ENCODE measurements around the gene OLIG2.

OLIG2 gene

DNA sequence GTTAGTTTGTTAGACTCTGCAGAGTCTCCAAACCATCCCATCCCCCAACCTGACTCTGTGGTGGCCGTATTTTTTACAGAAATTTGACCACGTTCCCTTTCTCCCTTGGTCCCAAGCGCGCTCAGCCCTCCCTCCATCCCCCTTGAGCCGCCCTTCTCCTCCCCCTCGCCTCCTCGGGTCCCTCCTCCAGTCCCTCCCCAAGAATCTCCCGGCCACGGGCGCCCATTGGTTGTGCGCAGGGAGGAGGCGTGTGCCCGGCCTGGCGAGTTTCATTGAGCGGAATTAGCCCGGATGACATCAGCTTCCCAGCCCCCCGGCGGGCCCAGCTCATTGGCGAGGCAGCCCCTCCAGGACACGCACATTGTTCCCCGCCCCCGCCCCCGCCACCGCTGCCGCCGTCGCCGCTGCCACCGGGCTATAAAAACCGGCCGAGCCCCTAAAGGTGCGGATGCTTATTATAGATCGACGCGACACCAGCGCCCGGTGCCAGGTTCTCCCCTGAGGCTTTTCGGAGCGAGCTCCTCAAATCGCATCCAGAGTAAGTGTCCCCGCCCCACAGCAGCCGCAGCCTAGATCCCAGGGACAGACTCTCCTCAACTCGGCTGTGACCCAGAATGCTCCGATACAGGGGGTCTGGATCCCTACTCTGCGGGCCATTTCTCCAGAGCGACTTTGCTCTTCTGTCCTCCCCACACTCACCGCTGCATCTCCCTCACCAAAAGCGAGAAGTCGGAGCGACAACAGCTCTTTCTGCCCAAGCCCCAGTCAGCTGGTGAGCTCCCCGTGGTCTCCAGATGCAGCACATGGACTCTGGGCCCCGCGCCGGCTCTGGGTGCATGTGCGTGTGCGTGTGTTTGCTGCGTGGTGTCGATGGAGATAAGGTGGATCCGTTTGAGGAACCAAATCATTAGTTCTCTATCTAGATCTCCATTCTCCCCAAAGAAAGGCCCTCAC, at the start of gene OLIG2:
Gene OLIG2, plus strand, starts transcription at position 447 of the 954 bp plus-strand sequence. CDS start 928 bp downstream, outside the sequence.
- DNase-seq = peak; percentile 59

DNA sequence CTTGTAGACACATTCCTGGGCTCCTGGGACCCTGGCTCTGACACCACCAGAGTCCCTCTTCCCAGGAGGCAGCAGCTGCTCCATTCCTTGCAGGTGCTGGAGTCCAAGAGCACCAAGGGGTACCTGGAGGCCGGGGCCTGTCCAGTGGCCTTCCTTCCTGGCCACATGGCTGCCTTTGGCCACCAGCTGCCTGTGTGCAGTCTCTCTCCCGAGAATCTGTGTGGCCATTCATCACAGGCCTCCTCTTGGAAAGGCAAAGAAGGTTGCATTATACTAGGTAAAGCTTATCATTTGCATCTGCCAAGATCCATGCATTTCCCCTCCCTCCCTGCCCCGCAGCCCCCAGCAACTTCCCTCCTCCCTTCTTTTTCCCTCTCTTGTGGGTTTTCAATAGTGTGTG, 48.9 kb upstream of the OLIG2 start:
- no peak for DNase-seq

DNA sequence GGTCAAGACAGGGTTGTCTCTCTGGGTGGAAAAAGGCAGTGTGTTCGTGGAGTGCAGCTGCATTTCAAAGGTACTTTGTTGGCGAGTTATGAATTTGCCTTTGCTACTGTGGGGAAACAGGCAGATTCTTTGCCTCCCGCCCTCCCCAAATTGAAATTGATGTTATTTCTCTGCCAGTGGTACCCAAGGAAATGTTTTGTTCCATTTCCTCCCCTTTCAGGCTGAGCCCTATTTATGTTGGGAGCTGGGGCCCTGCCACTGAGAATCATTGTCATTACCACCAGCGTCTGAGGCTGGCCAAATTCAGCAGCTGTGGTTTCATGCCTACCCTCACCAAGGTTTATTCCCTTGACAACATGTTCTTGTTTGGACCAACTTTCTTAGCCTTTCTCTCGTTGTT, 48.5 kb upstream of the OLIG2 start:
- DNase-seq = no peak

DNA sequence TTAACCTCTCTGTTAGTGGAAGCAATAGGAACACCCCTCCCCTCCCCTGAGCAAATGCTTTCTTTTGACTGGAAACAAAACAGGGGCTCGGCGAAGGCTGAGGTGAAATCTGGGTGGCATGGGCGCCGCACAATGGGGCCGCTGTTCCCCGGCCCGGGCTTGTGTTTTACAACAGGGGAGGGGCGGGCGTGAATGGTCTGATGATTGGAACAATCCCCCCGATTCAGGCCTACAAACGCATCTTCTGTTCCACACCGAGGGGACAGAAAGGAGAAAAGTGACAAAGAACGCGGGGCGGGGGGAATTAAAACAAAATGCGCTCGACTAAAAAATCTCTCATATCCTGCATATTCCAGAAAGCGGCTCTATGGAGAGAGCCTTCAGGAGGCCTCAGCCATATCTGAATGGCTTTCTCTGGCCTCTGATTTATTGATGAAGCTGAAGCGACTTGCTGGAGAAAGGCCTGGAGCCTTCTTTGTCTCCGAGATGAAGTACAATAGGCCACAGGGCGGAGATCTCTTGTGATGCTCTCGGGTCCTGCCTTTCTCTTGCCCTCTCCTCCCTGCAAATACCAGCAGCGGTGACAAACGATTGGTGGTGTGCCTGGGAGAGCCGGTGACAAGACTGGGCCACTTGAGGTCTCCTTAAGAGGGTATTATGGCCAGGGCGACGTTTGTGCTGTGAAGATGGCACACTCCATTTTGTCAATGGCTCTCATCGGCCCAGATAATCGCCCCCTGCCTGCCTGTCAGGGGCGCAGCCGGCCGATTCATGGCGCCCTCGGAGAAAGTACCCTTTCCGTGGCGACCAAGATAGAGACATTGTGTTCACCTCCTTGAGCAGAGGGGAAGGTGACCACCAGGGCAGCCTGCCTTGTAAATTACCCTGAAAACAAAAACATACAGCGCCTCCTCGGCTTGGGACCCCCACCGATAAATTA, 47.1 kb upstream of the OLIG2 start:
- no peak for DNase-seq

DNA sequence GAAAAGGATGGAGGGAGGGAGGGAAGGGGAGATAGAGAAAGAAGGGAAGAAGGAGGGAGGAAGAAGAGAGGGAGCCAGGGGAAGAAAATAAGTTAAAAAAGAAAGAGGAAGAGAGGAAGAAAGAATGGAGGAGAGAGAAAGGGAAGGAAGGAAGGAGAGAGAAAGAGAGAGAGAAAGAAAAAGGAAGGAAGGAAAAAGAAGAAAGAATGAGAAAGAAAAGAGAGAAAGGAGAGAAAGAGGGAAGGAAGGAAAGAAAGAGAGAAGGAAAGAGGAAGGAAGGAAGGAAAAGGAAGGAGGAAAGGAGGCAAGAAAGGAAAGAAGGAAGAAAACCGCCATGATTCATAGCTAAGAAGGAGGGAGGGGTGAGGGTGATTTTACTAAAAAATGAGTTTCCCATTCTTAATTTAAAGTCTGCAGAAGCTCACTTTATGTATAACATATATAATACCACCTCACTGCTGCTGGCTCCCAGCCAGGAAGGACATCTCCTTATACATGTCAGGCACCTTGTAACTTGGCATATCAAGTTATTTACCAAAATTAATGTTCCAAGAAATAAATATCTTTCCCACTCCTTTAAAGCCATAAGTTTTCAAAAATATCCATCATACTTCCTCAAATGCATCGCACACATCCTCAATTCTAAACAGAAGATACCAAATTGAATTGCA, 46.0 kb upstream of the OLIG2 start:
- DNase-seq = no peak

DNA sequence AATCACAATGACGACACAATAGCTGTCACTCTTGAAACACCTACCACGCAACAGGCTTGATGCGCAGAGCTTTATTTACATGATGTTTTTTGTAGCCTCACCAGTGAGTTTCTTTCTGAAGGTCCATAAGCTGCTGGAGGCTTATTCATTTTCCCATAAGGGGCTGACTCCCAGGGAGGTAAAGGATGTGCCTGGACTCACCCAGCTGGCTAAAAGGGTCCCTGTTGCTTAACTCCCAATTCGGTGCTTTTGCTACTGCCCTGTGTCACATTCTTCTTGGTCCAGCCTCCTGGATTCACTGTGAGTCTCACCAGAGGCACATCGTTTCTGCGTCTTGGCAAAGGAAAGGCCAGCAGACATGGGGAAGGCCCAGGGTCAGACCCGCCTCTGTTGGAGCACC, 44.6 kb upstream of the OLIG2 start:
- no peak for DNase-seq

DNA sequence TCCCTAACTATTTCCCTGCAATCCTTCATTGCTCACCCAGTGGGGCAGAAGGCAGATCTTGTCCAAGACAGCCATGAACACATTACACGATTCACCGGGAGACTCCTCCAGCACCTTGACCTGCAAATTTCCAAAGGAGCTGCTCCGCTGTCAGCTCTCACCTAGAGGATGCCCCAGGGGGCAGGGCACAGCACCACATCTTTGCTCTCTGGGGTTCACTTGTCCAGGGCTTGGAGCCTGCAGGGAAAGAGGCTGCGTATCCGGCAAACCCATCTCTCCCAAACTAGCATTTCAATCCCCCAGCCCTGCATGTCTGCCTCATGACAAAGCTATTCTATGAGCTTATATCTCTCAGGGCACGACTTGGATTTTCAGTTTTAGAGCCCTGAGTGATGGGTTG, 35.1 kb upstream of the OLIG2 start:
- DNase-seq = no peak

DNA sequence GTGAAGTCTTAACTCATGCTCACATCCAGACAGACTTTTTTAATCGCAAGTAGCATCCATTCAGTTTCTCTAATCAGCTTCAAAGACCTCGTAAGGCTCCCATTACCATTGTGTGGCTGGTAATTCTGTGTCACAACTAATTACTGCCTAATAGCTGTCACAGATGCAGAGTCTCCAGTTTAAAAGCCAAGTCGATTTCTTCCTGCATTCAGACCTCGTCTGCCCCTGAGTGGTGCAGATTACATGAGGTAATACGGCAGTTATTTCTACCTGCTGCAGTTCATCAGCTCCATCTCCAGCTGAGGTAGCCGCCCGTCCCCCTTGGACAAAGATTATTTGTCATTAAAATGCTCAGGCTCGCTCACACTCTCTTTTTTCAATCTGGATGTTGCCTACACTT, 34.4 kb upstream of the OLIG2 start:
- DNase-seq = no peak

DNA sequence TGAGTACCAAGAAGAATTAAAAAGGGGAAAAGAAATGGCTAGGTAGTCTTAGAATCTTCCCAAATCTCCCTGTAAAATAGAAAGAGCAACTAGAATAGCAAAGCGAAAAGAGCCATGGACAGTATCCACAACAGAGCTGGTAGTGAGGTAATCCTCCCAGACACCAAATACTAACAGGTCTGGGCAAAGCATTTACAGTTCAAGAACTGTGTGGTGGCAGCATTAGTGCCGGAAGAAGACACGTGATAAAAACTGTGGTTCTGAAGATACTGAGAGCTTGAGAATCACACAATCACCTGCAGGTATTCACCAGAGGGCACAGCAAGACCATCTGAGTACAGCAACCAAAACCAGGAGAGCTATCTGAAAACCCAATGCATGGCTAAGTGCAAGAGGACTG, 31.8 kb upstream of the OLIG2 start:
- no peak for DNase-seq

DNA sequence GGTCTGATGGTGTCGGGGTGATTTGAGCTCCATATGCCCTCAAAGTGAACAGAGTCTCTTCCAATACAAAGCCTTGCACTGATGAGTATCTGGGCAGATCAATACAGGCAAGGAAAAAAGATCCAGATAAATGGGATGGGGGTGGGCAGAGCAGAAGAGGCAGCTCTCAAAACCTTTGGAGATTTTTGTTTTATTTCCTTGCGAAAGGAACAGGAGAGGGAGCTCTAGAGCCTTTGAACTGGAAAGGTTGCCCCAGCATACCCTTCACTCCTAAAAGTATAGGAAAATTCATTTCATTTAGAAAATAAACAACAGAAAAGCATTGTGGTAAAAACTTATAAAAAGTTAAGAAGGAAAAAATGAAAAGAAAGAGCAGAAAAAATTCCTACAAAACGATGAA, 31.4 kb upstream of the OLIG2 start:
- DNase-seq = no peak

DNA sequence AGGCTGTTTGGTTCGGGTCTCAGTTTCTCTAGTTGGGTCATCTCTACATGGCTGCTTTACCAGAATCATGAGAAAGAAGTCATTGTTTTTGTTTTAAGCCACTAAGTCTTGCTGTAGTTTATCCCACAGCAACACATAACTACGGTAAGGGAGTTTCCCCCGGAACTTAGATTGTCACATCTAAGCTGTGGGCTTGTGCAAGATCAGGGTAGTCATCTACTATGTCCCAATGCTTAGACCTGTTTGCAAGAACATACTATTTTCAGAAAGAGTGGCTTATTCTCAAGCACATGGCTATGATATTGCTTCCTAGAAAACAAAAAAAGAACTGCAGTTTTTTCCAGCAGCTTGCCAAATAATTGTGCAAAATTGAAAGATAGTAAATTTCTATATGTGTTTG, 18.0 kb upstream of the OLIG2 start:
- DNase-seq = no peak

DNA sequence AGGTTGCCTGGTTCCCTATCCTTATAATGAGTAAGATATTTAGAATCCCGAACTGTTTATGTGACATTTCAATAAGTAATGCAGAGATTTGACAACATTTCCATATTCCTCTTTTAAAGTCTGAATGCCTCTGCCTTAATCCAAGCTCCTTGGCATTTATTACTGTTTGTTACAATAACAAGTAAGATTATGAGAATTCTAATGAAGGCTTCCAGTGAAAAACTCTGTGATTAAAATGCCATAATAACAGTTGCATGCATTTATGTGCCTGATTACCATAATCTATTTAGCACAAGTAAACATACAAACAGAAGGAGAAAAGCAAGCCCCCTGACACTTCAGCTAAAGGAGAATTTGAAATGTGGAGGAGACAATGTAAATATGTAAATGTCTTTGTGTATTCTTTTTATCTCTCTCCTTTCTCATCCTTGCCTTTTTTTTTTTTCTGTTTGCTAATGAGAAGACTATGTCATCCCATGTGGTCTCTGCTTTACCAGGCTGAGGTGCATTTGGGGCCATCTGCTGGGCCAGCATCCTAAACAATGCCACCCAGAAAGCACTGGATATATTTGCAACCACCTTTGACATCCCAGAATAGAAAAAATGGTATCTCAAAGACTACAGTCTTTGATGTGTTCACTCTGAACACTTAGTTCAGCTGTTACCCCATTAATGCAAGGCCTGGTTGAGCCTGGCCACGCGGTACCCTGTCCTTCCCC, 17.2 kb upstream of the OLIG2 start:
- no peak for DNase-seq

DNA sequence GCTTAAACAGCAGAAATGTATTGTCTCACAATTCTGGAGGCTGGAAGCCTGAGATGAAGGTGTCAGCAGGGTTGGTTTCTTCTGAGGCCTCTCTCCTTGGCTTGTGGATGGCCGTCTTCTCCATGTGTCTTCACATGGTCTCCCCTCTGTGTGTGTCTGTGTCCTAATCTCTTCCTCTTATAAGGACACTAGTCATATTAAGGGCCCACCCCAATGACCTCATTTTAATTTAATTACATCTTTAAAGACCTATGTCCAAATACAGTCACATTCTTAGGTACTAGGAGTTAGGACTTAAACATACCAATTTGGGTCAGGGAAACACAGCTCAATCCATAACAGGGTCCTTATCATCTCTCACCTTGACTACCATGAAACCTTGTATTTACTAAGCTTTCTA, 14.8 kb upstream of the OLIG2 start:
- no peak for DNase-seq

DNA sequence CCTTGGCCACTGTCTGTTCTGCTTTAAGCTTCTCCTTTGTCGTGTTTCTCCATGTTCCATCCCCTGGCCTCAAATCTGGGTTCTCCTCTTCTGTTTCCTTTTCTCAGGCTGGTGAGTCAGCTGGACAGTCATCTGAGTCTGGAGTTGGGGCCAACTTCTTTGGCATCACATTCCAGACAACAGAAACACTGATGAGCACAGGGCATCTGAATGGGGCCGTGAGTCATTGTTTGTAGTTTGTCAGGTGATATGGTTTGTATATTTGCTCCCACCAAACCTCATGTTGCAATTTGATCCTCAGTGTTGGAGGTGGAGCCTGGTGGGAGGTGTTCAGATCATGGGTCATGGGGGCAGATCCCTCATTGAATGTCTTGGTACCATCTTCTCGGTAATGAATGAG, 14.3 kb upstream of the OLIG2 start:
- no peak for DNase-seq

DNA sequence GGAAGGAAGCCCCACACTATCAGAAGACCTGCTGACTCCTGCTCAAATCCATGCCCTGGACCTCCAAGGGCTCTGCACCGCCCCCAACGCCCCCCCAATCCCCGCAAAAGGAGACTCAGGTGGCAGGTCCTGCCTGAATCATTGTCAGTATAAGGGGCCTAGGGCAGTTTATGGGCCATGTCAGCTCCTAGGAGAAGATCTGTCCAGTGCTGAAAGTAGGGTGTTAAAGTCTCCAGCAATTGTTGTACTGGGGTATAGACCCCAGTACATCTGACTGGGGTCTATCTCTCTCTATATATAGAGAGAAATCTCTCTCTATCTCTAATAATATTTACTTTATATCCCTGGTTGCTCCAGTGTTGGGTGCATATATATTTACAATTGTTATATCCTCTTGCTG, 12.1 kb upstream of the OLIG2 start:
- DNase-seq = no peak

DNA sequence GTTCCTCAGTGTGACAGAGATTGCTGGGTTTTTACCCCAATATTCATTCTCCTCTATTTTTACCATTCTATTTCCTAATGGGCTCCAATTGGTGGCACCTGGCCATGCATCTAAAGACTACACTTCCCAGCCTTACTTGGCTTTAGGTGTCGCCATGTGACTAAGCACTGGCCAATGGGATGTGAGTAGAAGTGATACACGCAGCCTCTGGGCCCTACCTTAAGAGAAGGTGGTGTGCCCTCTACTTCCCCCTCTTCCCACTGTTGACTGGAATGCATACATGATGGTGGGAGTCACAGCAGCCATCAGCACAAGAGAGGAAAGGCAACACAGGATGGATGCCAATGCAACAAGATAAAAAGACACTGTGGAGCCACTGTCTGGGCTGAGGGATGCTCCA, 11.4 kb upstream of the OLIG2 start:
- peak; percentile 15 for DNase-seq

DNA sequence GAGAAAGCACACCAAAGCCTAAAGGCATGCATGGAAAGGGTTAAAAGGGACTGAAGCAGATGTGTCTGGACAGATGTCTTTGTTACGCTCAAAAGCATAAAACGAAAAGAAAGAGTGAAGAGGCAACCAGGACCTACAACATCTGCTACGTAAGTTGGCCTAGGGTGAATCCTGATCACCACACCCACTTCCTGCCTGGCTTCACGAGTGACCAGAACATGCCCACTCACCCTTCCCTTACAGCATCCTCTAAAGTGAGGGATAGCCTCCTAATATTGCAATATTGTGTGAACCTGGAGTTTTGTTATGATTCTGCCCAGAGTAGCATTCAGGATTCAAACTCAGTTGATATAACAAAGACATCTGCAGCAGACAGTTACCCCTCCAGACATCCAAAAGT, 10.6 kb upstream of the OLIG2 start:
- DNase-seq = peak; percentile 13

DNA sequence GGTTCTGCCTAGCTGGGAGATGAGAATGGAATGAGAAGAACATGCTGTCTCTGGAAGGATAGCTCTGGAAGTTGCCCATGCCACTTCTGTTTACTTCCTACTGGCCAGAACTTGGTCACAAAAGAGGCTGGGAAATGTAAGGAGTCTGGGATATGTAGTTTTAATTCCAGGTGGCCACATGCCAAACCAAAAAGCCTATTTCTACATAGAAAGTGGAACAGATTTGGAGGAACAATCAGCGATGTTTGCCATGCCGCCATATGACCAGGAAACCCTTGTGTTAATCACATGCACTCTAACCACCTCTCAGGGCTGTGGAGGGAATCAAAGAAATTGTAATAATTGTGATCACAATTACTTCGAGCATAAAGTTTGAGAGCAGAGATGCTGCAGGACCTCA, 10.0 kb upstream of the OLIG2 start:
- DNase-seq = no peak

DNA sequence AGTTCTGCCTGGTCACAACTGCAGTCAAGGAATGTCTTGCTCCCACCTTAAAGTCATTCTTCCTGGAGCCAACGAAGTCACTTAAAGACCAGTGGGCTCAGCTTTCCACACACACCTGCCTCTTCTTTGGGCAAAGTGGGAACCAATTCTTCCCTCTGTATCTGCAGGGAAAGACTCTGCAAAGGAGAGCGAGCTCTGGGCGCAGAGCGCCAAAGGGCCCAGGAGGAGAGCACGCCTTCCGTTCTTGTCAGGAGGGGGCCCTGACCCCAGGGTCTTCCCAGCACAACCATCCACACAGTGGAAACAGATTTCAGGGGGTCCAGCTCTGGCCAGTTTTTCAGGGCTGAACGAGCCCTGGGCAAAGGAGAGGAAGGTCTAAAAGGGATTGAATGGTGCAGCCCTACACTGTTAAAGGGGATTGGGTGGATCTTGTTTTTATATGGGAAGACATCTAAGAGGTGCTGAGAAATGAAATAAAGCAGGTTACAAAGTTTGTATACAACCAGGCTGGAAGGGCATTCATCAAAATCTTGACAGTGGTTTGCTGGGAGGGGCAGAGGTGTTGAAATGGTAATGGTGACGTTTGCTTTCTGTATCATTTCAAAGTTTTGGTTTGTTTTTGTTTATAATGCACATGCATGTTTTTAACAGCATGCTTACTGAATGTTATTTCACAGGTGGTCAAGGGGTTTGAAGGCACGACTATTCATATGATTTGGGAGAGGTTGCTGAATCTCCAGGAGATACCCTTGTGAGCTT, 6.8 kb upstream of the OLIG2 start:
- no peak for DNase-seq

DNA sequence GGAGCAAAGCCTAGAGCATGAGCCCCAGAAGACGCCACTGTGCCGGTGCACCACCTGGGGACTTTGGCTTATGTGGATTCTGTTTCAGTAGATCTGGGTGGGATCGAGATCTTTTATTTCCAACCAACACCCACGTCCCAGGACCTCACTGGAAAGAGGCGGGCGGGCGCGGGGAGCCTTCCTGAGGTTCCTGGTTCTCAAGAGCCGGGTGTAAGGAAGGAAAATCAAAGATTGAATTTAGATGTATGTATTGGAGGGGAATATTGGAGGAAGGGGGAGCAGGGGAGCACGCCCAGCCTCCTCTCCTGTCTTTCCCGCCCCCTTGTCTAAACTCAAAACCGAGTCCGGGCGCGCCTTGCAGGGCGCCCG, 6.2 kb upstream of the OLIG2 start:
- DNase-seq = no peak

DNA sequence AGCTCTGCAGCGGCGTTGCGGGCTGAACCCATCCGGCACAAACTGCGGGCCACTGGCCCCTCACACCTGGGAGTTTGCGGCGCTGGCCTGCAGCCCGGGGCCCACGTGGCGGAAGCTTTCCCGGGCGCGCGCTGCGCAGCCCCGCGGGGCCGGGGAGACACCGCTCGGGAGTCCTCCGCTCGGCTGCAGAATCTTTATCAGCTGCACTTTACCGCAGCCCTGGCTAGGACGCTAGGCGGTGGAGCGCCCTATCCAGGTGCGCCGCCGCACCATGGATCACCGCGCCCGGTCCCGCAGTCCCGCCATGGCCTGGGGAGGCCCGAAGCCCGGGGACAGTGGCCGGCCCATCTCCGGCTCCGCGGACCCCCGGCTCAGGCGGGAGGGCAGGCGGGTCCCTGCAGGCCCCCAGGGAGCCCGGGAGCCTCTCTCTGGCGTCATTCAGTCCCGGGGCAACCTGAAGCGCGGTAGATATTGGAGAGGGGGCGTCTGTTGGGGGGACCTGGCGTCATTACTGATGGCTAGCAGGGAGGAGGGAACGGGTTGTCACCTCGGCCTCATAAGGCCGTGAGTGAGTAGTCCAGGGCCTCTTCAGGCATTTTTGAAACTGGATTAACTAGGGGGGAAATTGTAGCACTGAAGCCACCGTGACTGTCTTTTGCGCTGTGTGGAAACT, 5.7 kb upstream of the OLIG2 start:
- no peak for DNase-seq
